ENCODE measurements around the gene SCAF4.

The SCAF4 gene

DNA sequence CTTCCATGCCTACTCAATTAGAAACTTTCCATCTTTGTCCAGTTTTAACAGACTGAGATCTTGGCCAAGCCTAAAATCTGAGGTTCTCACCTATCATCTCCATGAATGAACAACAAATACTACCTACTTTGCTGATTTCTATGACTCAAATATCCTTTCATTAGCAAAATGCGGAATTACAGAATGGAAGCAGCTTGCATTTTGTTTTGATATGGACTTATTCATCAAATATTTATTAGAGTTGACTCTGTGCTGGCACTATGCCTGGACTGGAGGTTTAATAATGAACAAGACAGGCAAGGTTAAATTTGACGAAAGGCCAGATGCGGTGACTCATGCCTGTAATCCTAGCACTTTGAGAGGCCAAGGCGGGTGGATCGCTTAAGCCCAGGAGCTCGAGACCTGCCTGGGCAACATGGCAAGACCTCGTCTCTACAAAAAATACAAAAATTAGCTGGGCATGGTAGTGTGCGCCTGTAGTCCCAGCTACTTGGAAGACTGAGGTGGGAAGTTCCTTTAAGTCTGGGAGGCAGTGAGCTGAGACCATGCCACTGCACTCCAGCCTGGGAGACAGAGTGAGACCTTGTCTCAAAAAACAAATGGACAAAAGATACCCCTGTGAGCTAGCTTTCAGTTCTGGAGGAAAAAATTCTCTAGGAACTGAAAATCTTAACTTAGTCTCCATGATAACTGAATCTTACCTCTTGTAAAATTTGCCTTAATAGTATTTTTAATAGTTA lies 101.8 kb downstream of the SCAF4 start:
- DNase-seq = peak; percentile 80

GRCh38 chr21:31624961-31625491 lies 106.9 kb downstream of the SCAF4 start:
- no peak for DNase-seq

- no peak for DNase-seq
Observed at GRCh38 chr21:31624181-31624580, 107.7 kb downstream of the SCAF4 start.

DNA sequence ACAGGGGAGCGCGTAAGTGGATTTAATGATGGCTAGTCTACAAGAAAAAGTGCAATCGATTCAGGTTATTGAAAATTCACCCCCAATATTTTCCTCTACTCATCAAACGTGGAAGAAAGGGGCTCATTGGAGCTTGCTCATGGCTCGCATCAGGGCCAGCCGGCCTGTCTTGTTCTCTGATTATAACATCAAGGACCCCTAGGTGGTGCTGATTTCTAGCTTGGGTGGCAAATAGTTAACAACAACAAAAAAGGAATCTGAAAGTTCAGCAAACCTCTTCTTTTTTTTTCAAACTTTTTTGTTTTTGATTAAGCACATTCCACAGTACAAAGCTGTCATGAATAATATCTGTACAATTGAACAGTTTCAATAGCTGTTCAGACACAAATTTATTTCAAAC lies 108.3 kb downstream of the SCAF4 start:
- DNase-seq = no peak

GRCh38 chr21:31622397-31622796 lies 109.5 kb downstream of the SCAF4 start:
- no peak for DNase-seq
